ENCODE data around the gene ARHGAP44.
A peak's percentile ranks its signal among the peaks of the same experiment; 100 is the strongest.

Gene ARHGAP44

GRCh38 chr17:12995106-12995895 lies 206.0 kb downstream of the ARHGAP44 start:
- DNase-seq (ENCODE audit: low read depth): no peak

GRCh38 chr17:12995896-12996295 lies 206.6 kb downstream of the ARHGAP44 start:
- DNase-seq (ENCODE audit: low read depth): no peak

GRCh38 chr17:12996357-12996756 lies 207.1 kb downstream of the ARHGAP44 start:
- DNase-seq (ENCODE audit: low read depth): no peak

- no peak for DNase-seq (ENCODE audit: low read depth)
Measured at GRCh38 chr17:12996941-12997340, 207.6 kb downstream of the ARHGAP44 start.

GRCh38 chr17:12998461-12998860 lies 209.2 kb downstream of the ARHGAP44 start:
- no peak for DNase-seq (ENCODE audit: low read depth)

- DNase-seq (ENCODE audit: low read depth): no peak
Measured at GRCh38 chr17:12998874-12999273, 209.6 kb downstream of the ARHGAP44 start.

GRCh38 chr17:13000561-13000960 lies 211.3 kb downstream of the ARHGAP44 start:
- DNase-seq (ENCODE audit: low read depth): no peak

GRCh38 chr17:13001991-13002615 lies 212.8 kb downstream of the ARHGAP44 start:
- no peak for DNase-seq (ENCODE audit: low read depth)

GRCh38 chr17:13002761-13003453 lies 213.6 kb downstream of the ARHGAP44 start:
- peak; percentile 31 for DNase-seq (ENCODE audit: low read depth)

- DNase-seq (ENCODE audit: low read depth): no peak
Measured at GRCh38 chr17:13003454-13003851, 214.2 kb downstream of the ARHGAP44 start.

GRCh38 chr17:13003927-13004326 lies 214.6 kb downstream of the ARHGAP44 start:
- DNase-seq (ENCODE audit: low read depth): no peak

GRCh38 chr17:13004336-13004735 lies 215.0 kb downstream of the ARHGAP44 start:
- no peak for DNase-seq (ENCODE audit: low read depth)

GRCh38 chr17:13005530-13005929 lies 216.2 kb downstream of the ARHGAP44 start:
- DNase-seq (ENCODE audit: low read depth): no peak

GRCh38 chr17:13008461-13008860 lies 219.2 kb downstream of the ARHGAP44 start:
- no peak for DNase-seq (ENCODE audit: low read depth)

GRCh38 chr17:13010959-13011358 lies 221.7 kb downstream of the ARHGAP44 start:
- no peak for DNase-seq (ENCODE audit: low read depth)

GRCh38 chr17:13014801-13015200 lies 225.5 kb downstream of the ARHGAP44 start:
- DNase-seq (ENCODE audit: low read depth): no peak

- no peak for DNase-seq (ENCODE audit: low read depth)
Measured at GRCh38 chr17:13016881-13017654, 227.8 kb downstream of the ARHGAP44 start.

- peak; percentile 94 for DNase-seq (ENCODE audit: low read depth)
Measured at GRCh38 chr17:13017655-13018459, 228.6 kb downstream of the ARHGAP44 start, which contains the start of gene ELAC2. Gene ELAC2, minus strand, starts transcription at chr17:13018027. Its CDS starts 80 bp downstream, at chr17:13017947.

- no peak for DNase-seq (ENCODE audit: low read depth)
Measured at GRCh38 chr17:13024016-13024415, 234.7 kb downstream of the ARHGAP44 start.

GRCh38 chr17:13024526-13025257 lies 235.4 kb downstream of the ARHGAP44 start:
- peak; percentile 38 for DNase-seq (ENCODE audit: low read depth)

GRCh38 chr17:13025258-13025627 lies 235.9 kb downstream of the ARHGAP44 start:
- DNase-seq (ENCODE audit: low read depth): no peak
